OCI-LY7 (cell line): Measurements from ENCODE around the gene PRIM1. TPM values are rescaled to one million over a fixed set of nuclear protein-coding genes. Genes with fewer than 3 reads are reported as not detected.

Experiments
- BruUV-seq: library from RNA; stranded (reverse); fragments of 400-500 nt; replicated peaks from 2 replicates; lab custom pipeline; 2021; lab: Mats Ljungman, UMichigan
- CTCF ChIA-PET: fragments of 300-600 bp; sonication (Branson Sonifier 250); formaldehyde crosslinking; loops from one replicate; lab custom pipeline; 2022; ENCODE audit warnings: antibody characterized with exemption; ENCODE audit not compliant: unreplicated experiment; lab: Charles Lee
- POLR2A ChIA-PET: fragments of 300-600 bp; sonication (Branson Sonifier 250); formaldehyde crosslinking; loops from one replicate; lab custom pipeline; 2022; ENCODE audit warnings: antibody characterized with exemption; lab: Charles Lee
- DNase-seq: peaks from one replicate; pipeline ENCODE4 v3.0.0-alpha.2; 2015; ENCODE audit warnings: low spot score
- H2AFZ ChIP-seq: fragments of 200-600 bp; sonication (generic), shearing (Covaris generic); 2 replicates; pipeline ENCODE4 v1.6.1; 2014; ENCODE audit warnings: mild to moderate bottlenecking, antibody characterized with exemption, low read length, moderate library complexity
- H3K27ac ChIP-seq: fragments of 200-600 bp; sonication (generic); 2 replicates; pipeline ENCODE4 v1.5.1; 2014; ENCODE audit warnings: mixed run types, low read depth, mild to moderate bottlenecking, moderate library complexity, low read length, inconsistent platforms; ENCODE audit not compliant: poor library complexity, severe bottlenecking
- H3K36me3 ChIP-seq: fragments of 200-600 bp; sonication (generic); 2 replicates; pipeline ENCODE4 v1.6.1; 2014; ENCODE audit warnings: mild to moderate bottlenecking, antibody characterized with exemption, low read length, moderate library complexity, mixed read lengths; ENCODE audit not compliant: insufficient read depth
- H3K4me1 ChIP-seq: fragments of 200-600 bp; sonication (generic); 2 replicates; pipeline ENCODE4 v1.5.1; 2014; ENCODE audit warnings: mild to moderate bottlenecking, low read length; ENCODE audit not compliant: insufficient read depth, poor library complexity, severe bottlenecking
- H3K4me2 ChIP-seq: fragments of 200-600 bp; sonication (generic); 2 replicates; pipeline ENCODE4 v1.6.1; 2014; ENCODE audit warnings: mild to moderate bottlenecking, low read length
- H3K4me3 ChIP-seq: fragments of 200-600 bp; sonication (generic); 2 replicates; pipeline ENCODE4 v1.5.1; 2014; ENCODE audit warnings: mild to moderate bottlenecking, low read depth, low read length; ENCODE audit not compliant: poor library complexity, severe bottlenecking
- H3K79me2 ChIP-seq: fragments of 200-600 bp; sonication (generic); 2 replicates; pipeline ENCODE4 v1.6.1; 2016; ENCODE audit warnings: low read depth, mild to moderate bottlenecking, low read length, moderate library complexity, mixed read lengths; ENCODE audit not compliant: insufficient read depth
- H3K9me2 ChIP-seq: fragments of 200-600 bp; sonication (generic); 2 replicates; pipeline ENCODE4 v1.6.1; 2016; ENCODE audit warnings: mild to moderate bottlenecking, low read length, mixed read lengths; ENCODE audit not compliant: insufficient read depth
- H3K9me3 ChIP-seq: fragments of 200-600 bp; sonication (generic); 2 replicates; pipeline ENCODE4 v1.6.1; 2014; ENCODE audit warnings: mild to moderate bottlenecking, mixed run types, low read length, mixed read lengths
- H4K20me1 ChIP-seq: fragments of 200-600 bp; sonication (generic); 2 replicates; pipeline ENCODE4 v1.6.1; 2014; ENCODE audit warnings: mild to moderate bottlenecking, antibody characterized with exemption, low read length, moderate library complexity, mixed read lengths; ENCODE audit not compliant: insufficient read depth
- EZH2phosphoT487 ChIP-seq: fragments of 200-600 bp; sonication (generic); IDR thresholded peaks from 2 replicates; pipeline ENCODE4 v1.6.1; 2018; ENCODE audit warnings: low read depth, borderline replicate concordance, mild to moderate bottlenecking, mixed run types, antibody characterized with exemption, low read length, moderate library complexity, mixed read lengths
- intact Hi-C: fragments of 100-400 bp; cut with micrococcal nuclease; formaldehyde crosslinking; loops from one replicate; pipeline ENCODE4 v1.10.0; 2022; ENCODE audit not compliant: unreplicated experiment
- total RNA-seq, 2 experiments: library from RNA; depleted of rRNA in 1 of 2; stranded (reverse); fragments of >200 nt in 1 of 2; shearing (Covaris generic) in 1 of 2; gene quantifications; 2 replicates each; pipeline ENCODE4 v1.2.3, GENCODE V29; 2014 to 2022
- TF ChIP-seq, protein P1 (sequence below): fragments of 200-600 bp; sonication (generic); conservative IDR thresholded peaks from 2 replicates; pipeline ENCODE4 v1.5.1; 2014; ENCODE audit warnings: mild to moderate bottlenecking, antibody characterized with exemption, low read length, moderate library complexity, mixed read lengths

The PRIM1 gene
- total RNA-seq, 2 experiments from 2014 or later, result 20.4 to 49.5 TPM

DNA sequence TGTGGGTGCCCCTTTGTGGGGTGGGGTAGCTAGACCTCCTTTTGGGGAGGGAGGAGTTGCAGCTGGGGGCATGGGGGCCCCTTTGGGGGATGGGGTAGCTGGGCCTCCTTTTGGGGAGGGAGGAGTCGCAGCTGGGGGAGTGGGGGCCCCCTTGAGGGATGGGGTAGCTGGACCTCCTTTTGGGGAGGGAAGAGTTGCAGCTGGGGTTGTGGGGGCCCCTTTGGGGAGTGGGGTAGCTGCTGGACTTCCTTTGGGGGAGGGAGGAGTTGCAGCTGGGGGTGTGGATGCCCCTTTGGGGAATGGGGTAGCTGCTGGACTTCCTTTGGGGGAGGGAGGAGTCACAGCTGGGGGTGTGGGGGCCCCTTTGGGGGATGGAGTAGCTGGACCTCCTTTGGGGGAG lies 34.0 kb downstream of the PRIM1 start:
- Histone ChIP-seq H3K9me2 (no peaks in the 10 kb centered on the region), H3K4me3 (no peak overlapping the region), H3K4me2 (peak overlapping the region; percentile 83; the same call in 1 of the 2 replicates), H2AFZ (no peak overlapping the region), H3K79me2 (peaks cover 82% of the 10 kb centered on the region), H4K20me1 (peaks cover 59% of the 10 kb centered on the region), H3K27ac (peak overlapping the region; percentile 15), H3K9me3 (no peaks in the 10 kb centered on the region), H3K36me3 (peaks cover 97% of the 10 kb centered on the region), H3K4me1 (peaks cover 65% of the 10 kb centered on the region)
- BruUV-seq, result no TSS peak
- ChIA-PET POLR2A (interaction anchor here (0.6 to 1.0 kb wide), 7 partner anchors 12 to 232 kb away, joined by 3 to 8 read pairs (median 4); no protein-coding TSS in a partner anchor), CTCF (interaction anchor here (0.6 kb wide), 1 partner anchor 205 kb away, joined by 3 read pairs; no protein-coding TSS in a partner anchor)
- TF ChIP-seq, protein P1, sequence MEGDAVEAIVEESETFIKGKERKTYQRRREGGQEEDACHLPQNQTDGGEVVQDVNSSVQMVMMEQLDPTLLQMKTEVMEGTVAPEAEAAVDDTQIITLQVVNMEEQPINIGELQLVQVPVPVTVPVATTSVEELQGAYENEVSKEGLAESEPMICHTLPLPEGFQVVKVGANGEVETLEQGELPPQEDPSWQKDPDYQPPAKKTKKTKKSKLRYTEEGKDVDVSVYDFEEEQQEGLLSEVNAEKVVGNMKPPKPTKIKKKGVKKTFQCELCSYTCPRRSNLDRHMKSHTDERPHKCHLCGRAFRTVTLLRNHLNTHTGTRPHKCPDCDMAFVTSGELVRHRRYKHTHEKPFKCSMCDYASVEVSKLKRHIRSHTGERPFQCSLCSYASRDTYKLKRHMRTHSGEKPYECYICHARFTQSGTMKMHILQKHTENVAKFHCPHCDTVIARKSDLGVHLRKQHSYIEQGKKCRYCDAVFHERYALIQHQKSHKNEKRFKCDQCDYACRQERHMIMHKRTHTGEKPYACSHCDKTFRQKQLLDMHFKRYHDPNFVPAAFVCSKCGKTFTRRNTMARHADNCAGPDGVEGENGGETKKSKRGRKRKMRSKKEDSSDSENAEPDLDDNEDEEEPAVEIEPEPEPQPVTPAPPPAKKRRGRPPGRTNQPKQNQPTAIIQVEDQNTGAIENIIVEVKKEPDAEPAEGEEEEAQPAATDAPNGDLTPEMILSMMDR, result no peak
- no peak for TF ChIP-seq EZH2phosphoT487
- intact Hi-C loops, result no loop called here
- DNase-seq, result no peak

DNA sequence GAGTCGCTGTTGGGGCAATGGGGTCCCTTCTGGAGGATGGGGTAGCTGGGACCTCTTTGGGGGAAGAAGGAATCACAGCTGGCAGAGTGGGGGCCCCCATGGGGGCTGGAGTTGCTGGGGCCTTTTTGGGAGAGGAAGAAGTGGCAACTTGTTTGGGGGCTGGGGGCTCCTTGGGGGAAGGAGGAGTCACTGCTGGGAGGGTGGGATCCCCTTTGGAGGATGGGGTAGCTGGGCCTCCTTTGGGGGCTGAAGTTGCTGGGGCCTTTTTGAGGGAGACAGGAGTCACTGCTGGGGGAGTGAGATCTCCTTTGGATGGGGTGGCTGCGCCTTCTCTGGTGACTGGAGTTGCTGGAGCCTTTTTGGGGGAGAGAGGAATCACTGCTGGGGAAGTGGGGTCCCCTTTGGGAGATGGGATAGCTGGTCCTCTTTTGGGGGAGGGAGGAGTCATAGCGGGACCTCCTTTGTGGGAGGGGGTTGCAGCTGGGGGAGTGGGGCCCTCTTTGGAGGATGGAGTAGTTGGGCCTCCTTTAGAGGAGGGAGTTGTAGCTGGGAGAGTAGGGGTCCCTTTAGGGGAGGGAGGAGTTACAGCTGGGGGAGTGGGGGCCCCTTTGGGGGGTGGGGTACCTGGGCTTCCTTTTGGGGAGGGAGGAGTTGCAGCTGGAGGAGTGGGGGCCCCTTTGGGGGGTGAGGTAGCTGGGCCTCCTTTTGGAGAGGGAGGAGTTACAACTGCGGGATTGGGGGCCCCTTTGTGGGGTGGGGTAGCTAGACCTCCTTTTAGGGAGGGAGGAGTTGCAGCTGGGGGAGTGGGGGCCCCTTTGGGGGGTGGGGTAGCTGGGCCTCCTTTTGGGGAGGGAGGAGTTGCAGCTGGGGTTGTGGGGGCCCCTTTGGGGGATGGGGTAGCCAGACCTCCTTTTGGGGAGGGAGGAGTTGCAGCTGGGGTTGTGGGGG lies 34.9 kb downstream of the PRIM1 start:
- H3K27ac ChIP-seq, result peak overlapping the region; percentile 13
- peaks cover 56% of the 10 kb centered on the region for H3K4me1 ChIP-seq
- no peak overlapping the region for H2AFZ ChIP-seq
- intact Hi-C loops, result no loop called here
- peaks cover 72% of the 10 kb centered on the region for H3K79me2 ChIP-seq
- H3K4me2 ChIP-seq, result no peak overlapping the region
- no peaks in the 10 kb centered on the region for H3K9me2 ChIP-seq
- POLR2A ChIA-PET, result interaction anchor here (0.7 to 1.1 kb wide), 4 partner anchors 11 to 81 kb away, joined by 3 to 8 read pairs (median 4); no protein-coding TSS in a partner anchor
- BruUV-seq, result no TSS peak
- TF ChIP-seq, protein P1, result no peak
- TF ChIP-seq EZH2phosphoT487, result no peak
- peaks cover 97% of the 10 kb centered on the region for H3K36me3 ChIP-seq
- CTCF ChIA-PET, result no interaction called here
- DNase-seq, result no peak
- H3K9me3 ChIP-seq, result no peaks in the 10 kb centered on the region
- H3K4me3 ChIP-seq, result no peak overlapping the region
- peaks cover 50% of the 10 kb centered on the region for H4K20me1 ChIP-seq
